CD4-positive, CD25-positive, alpha-beta regulatory T cell (primary cell): ENCODE measurements around the gene HIVEP3. TPM values are rescaled to one million over a fixed set of nuclear protein-coding genes. Genes with fewer than 3 reads are reported as not detected.

Source experiments
- ATAC-seq, 2 donors: fragments of 150-1000 bp; cut with Tn5 transposase; one replicate each; pipeline ENCODE4 v1.10.0; 2021; ENCODE audit warnings: low read depth in 2 of 2, moderate number of reproducible peaks in 2 of 2, moderate library complexity in 1 of 2
- DNase-seq, 3 donors: peaks; one replicate each; pipeline versions ENCODE4 v3.0.0 to v3.0.0-alpha.2; 2012 to 2022; ENCODE audit warnings: mixed read lengths in 1 of 3
- H3K27ac ChIP-seq: one replicate; pipeline ENCODE4 v1.7.0; 2013; ENCODE audit warnings: mild to moderate bottlenecking, low read length; ENCODE audit not compliant: insufficient read depth, poor library complexity, severe bottlenecking
- H3K27me3 ChIP-seq: one replicate; pipeline ENCODE4 v1.7.0; 2013; ENCODE audit warnings: low read length; ENCODE audit not compliant: control insufficient read depth, insufficient read depth
- H3K36me3 ChIP-seq: one replicate; pipeline ENCODE4 v1.7.0; 2013; ENCODE audit warnings: mild to moderate bottlenecking, low read length, moderate library complexity; ENCODE audit not compliant: control insufficient read depth, insufficient read depth
- H3K4me1 ChIP-seq: 2 replicates; pipeline ENCODE4 v1.7.0; 2013; ENCODE audit warnings: mild to moderate bottlenecking, low read length; ENCODE audit not compliant: insufficient read depth, control insufficient read depth, poor library complexity, severe bottlenecking
- H3K4me3 ChIP-seq: one replicate; pipeline ENCODE4 v1.7.0; 2013; ENCODE audit warnings: low read depth, mild to moderate bottlenecking, low read length, moderate library complexity
- H3K9me3 ChIP-seq, 2 experiments: 1 replicate in 1 of 2; 2 replicates in 1 of 2; pipeline ENCODE4 v1.7.0; 2013; ENCODE audit warnings: low read length in 2 of 2, mild to moderate bottlenecking in 1 of 2, moderate library complexity in 1 of 2; ENCODE audit not compliant: control insufficient read depth in 2 of 2
- H3K27ac Mint-ChIP-seq, 3 donors: one replicate each; pipeline ENCODE4 v1.8.0; 2020 to 2022; ENCODE audit warnings: mild to moderate bottlenecking in 3 of 3, mixed read lengths in 3 of 3, moderate library complexity in 2 of 3
- H3K27me3 Mint-ChIP-seq: one replicate; pipeline ENCODE4 v1.8.0; 2022; ENCODE audit warnings: mild to moderate bottlenecking, mixed read lengths
- H3K36me3 Mint-ChIP-seq: one replicate; pipeline ENCODE4 v1.8.0; 2020; ENCODE audit warnings: mixed read lengths
- H3K4me1 Mint-ChIP-seq, 4 donors: one replicate each; pipeline ENCODE4 v1.8.0; 2020 to 2022; ENCODE audit warnings: mixed read lengths in 4 of 4, mild to moderate bottlenecking in 1 of 4
- H3K4me3 Mint-ChIP-seq, 4 donors: one replicate each; pipeline ENCODE4 v1.8.0; 2020 to 2022; ENCODE audit warnings: mild to moderate bottlenecking in 4 of 4, mixed read lengths in 4 of 4, moderate library complexity in 3 of 4
- H3K9me3 Mint-ChIP-seq, 7 donors: one replicate each; pipeline ENCODE4 v1.8.0; 2020 to 2022; ENCODE audit warnings: mixed read lengths in 7 of 7, mild to moderate bottlenecking in 3 of 7, moderate library complexity in 2 of 7
- polyA plus RNA-seq, 4 donors: library from polyadenylated mRNA; unstranded; fragments of 300-500 nt; fragmentation: Illumina TruSeq; gene quantifications; one replicate each; pipeline ENCODE4 v1.2.3, GENCODE V29; 2021
- total RNA-seq: library from RNA; stranded (reverse); gene quantifications from one replicate; pipeline ENCODE4 v1.2.3, GENCODE V29; 2022

HIVEP3 gene
- total and polyA plus RNA-seq, 5 donors from 2014 or later: 3.9 to 17.2 (median 7.5) TPM

GRCh38 chr1:41876576-41877445, 41.9 kb downstream of the HIVEP3 start:
- H3K27ac ChIP-seq: no peak overlapping the region
- H3K27me3 ChIP-seq: no peaks in the 10 kb centered on the region
- H3K36me3 ChIP-seq: no peaks in the 10 kb centered on the region
- Mint-ChIP-seq H3K27me3 (peaks cover 5% of the 10 kb centered on the region), H3K4me3 (no peak overlapping the region), H3K4me1 (peaks cover 0 to 22% (median 13%) of the 10 kb centered on the region in 4 donors), H3K9me3 (peaks cover 0 to 1% (median 0%) of the 10 kb centered on the region in 7 donors), H3K27ac (peak overlapping the region in 1 of 3 donors; percentile 52), H3K36me3 (peaks cover 4% of the 10 kb centered on the region)
- DNase-seq (no peak), ATAC-seq (no peak)
- no peak overlapping the region for H3K4me3 ChIP-seq
- no peaks in the 10 kb centered on the region for H3K9me3 ChIP-seq
- H3K4me1 ChIP-seq: no peaks in the 10 kb centered on the region

DNA sequence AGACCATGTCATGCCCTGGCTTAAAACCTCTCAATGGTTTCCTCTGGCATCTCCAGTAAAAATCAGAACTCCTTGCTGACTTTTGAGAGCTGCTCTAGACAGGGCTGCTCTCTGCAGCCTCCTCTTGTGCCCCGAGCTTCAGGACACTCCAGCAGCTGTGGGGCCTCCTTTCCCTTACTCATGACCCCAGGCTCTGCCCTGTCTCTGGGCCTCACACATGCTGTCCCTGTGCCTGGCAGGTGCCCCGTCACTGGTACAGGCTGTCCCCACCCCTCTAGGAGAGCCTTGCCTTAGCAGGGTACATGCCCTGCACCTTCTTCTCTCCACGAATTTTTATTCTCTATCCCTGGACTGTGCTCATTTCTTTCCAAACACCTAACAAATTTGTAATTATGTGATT, 43.2 kb downstream of the HIVEP3 start:
- ATAC-seq (no peak), DNase-seq (no peak)
- Histone ChIP-seq H3K36me3 (no peaks in the 10 kb centered on the region), H3K4me1 (no peaks in the 10 kb centered on the region), H3K9me3 (no peaks in the 10 kb centered on the region), H3K4me3 (no peak overlapping the region), H3K27me3 (no peaks in the 10 kb centered on the region), H3K27ac (no peak overlapping the region)
- H3K9me3 Mint-ChIP-seq: peaks cover 0 to 1% (median 0%) of the 10 kb centered on the region in 7 donors
- H3K4me3 Mint-ChIP-seq: no peak overlapping the region
- H3K27me3 Mint-ChIP-seq: peaks cover 5% of the 10 kb centered on the region
- H3K4me1 Mint-ChIP-seq: peaks cover 0 to 14% (median 13%) of the 10 kb centered on the region in 4 donors
- peak overlapping the region in 1 of 3 donors; percentile 27 for H3K27ac Mint-ChIP-seq
- peaks cover 3% of the 10 kb centered on the region for H3K36me3 Mint-ChIP-seq

GRCh38 chr1:41874903-41875411, 43.8 kb downstream of the HIVEP3 start:
- Mint-ChIP-seq H3K36me3 (no peaks in the 10 kb centered on the region), H3K4me1 (peaks cover 0 to 14% (median 12%) of the 10 kb centered on the region in 4 donors), H3K27me3 (peaks cover 5% of the 10 kb centered on the region), H3K4me3 (no peak overlapping the region), H3K27ac (peak overlapping the region in 1 of 3 donors; percentile 27), H3K9me3 (peaks cover 0 to 1% (median 0%) of the 10 kb centered on the region in 7 donors)
- no peak for ATAC-seq
- Histone ChIP-seq H3K36me3 (no peaks in the 10 kb centered on the region), H3K4me1 (no peaks in the 10 kb centered on the region), H3K4me3 (no peak overlapping the region), H3K27me3 (no peaks in the 10 kb centered on the region), H3K27ac (no peak overlapping the region), H3K9me3 (no peaks in the 10 kb centered on the region)
- no peak for DNase-seq

DNA sequence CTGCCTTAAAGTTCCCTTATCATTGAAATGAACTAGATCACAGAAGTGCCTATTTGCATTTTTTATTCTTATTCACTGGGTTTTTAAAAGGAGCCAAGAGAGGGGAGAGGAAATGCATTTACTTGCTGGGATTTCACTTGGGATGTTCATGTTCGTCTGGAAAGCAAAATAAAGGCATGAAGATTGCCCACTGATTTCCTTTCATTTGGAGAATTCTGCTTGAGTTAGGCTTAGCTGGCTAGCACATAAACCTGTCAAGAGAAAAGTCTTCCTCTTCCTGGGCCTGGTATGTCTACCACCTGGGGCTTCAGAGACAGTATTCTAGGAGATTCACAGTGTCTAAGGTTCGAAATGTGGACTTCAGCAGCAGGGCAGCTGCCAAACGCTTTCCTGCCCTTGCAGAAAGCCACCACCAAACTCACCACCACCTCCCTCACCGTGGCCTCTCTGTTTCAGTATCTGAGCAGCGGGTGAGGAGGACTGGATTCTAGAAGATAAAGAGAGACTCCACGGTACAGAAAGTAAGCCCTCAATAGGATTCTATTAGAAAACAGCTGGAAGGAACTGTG, 44.5 kb downstream of the HIVEP3 start:
- no peaks in the 10 kb centered on the region for H3K9me3 ChIP-seq
- H3K27me3 Mint-ChIP-seq: no peaks in the 10 kb centered on the region
- peak overlapping the region; percentile 23 to 45 (median 31) for H3K27ac Mint-ChIP-seq
- H3K36me3 ChIP-seq: no peaks in the 10 kb centered on the region
- no peaks in the 10 kb centered on the region for H3K4me1 ChIP-seq
- no peak overlapping the region for H3K27ac ChIP-seq
- no peak for ATAC-seq
- H3K9me3 Mint-ChIP-seq: peaks cover 0 to 1% (median 0%) of the 10 kb centered on the region in 7 donors
- DNase-seq: no peak
- H3K27me3 ChIP-seq: no peaks in the 10 kb centered on the region
- H3K4me3 Mint-ChIP-seq: no peak overlapping the region
- peaks cover 0 to 12% (median 10%) of the 10 kb centered on the region in 4 donors for H3K4me1 Mint-ChIP-seq
- no peak overlapping the region for H3K4me3 ChIP-seq
- no peaks in the 10 kb centered on the region for H3K36me3 Mint-ChIP-seq

- no peak for ATAC-seq
- Mint-ChIP-seq H3K4me1 (peaks cover 9 to 25% (median 20%) of the 10 kb centered on the region in 4 donors), H3K27me3 (no peaks in the 10 kb centered on the region), H3K36me3 (no peaks in the 10 kb centered on the region), H3K4me3 (peak overlapping the region in 1 of 4 donors; percentile 13), H3K9me3 (peaks cover 0 to 1% (median 0%) of the 10 kb centered on the region in 7 donors), H3K27ac (no peak overlapping the region)
- DNase-seq: no peak
- Histone ChIP-seq H3K4me3 (no peak overlapping the region), H3K36me3 (no peaks in the 10 kb centered on the region), H3K9me3 (no peaks in the 10 kb centered on the region), H3K27ac (no peak overlapping the region), H3K4me1 (peaks cover 11% of the 10 kb centered on the region), H3K27me3 (no peaks in the 10 kb centered on the region)
These were observed 46.6 kb downstream of the HIVEP3 start for GRCh38 chr1:41872074-41872473.

DNA sequence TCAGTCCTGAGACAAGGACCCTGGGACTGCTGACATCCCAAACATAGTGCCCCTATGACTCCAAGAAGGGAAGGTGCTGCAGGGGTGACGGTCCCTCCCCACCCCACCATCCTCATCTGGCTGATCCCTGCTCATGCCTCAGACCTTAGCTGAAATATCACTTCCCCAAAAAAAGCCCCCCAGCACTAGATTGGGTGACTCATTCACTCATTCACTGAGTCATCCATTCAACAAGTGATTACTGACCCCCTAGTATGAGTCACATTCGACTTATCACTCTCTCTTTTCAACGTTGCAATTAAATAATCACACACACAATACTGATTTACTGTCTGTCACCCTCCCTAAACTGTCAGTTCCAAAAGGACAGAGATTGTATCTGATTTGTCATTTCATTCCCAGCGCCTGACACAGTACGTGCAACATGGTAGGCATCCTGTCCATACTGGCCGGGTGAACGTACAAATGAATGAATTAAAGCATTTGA, 48.6 kb downstream of the HIVEP3 start:
- Histone ChIP-seq H3K4me1 (peaks cover 11% of the 10 kb centered on the region), H3K27me3 (no peaks in the 10 kb centered on the region), H3K4me3 (no peak overlapping the region), H3K36me3 (no peaks in the 10 kb centered on the region), H3K9me3 (no peaks in the 10 kb centered on the region), H3K27ac (no peak overlapping the region)
- Mint-ChIP-seq H3K27me3 (no peaks in the 10 kb centered on the region), H3K9me3 (peaks cover 0 to 1% (median 0%) of the 10 kb centered on the region in 7 donors), H3K4me1 (peaks cover 9 to 24% (median 15%) of the 10 kb centered on the region in 4 donors), H3K4me3 (no peak overlapping the region), H3K27ac (no peak overlapping the region), H3K36me3 (no peaks in the 10 kb centered on the region)
- ATAC-seq (peak in 1 of 2 donors; percentile 34), DNase-seq (no peak)

DNA sequence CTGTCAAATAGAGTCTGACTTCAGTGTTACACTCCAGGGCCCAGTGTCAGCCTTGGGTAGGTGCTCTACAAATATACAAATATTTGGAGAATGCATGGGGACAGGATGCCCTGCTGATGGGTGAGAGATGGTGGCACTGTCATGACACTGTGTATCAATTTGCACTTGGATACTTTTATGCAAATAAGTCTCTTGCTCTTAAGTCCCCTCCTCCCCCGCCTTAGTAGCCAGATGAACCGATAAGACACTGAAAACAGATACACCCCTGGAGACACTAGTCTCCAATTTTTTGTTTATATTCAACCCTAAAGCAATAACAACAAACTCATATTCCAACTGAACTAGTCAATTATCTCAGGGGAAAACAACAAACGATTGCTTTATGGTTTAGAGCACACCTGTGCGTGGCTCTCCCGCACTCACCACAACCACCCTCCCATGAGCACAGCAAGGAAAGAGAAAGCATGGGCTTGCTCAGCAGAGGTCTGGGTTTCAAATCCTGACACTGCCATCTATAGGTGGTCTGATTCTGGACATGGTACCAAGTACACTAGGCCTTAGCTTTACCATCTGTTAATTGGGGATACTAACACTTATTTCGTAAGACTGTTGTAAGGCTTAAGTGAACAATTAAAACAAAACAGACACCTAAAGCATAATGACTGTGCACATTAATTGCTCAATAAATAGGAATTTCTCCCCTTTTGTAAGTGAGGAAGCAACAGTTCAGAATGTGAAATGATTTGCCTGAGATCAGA, 50.3 kb downstream of the HIVEP3 start:
- Histone ChIP-seq H3K36me3 (no peaks in the 10 kb centered on the region), H3K4me3 (peak overlapping the region; percentile 13), H3K9me3 (no peaks in the 10 kb centered on the region), H3K4me1 (peaks cover 11% of the 10 kb centered on the region), H3K27ac (no peak overlapping the region), H3K27me3 (no peaks in the 10 kb centered on the region)
- Mint-ChIP-seq H3K4me1 (peaks cover 9 to 17% (median 13%) of the 10 kb centered on the region in 4 donors), H3K36me3 (no peaks in the 10 kb centered on the region), H3K4me3 (peak overlapping the region in 1 of 4 donors; percentile 51), H3K27ac (peak overlapping the region; percentile 49 to 67 (median 52)), H3K9me3 (peaks cover 0 to 1% (median 0%) of the 10 kb centered on the region in 7 donors), H3K27me3 (no peaks in the 10 kb centered on the region)
- ATAC-seq (peak in 1 of 2 donors; percentile 63), DNase-seq (peak in 2 of 3 donors; percentile 10 to 70)
